Fibroblast of lung (primary cell): Measurements from ENCODE around the gene RNU5B-1.

Experiments used
- CTCF ChIP-seq, 2 donors: IDR thresholded peaks in 1 of 2; conservative IDR thresholded peaks in 1 of 2; 1 replicate in 1 of 2; 2 replicates in 1 of 2; pipeline ENCODE4 v1.5.1; 2011 to 2012; ENCODE audit warnings: low read length in 2 of 2, control low read depth in 1 of 2, inconsistent platforms in 1 of 2, low read depth in 1 of 2, mild to moderate bottlenecking in 1 of 2
- EZH2 ChIP-seq: IDR thresholded peaks from 2 replicates; pipeline ENCODE4 v1.5.1; 2012; ENCODE audit warnings: low read length, control low read depth, mild to moderate bottlenecking; ENCODE audit errors: missing control alignments

GRCh38 chr15:65275104-65275727 lies 29.3 kb upstream of the RNU5B-1 start:
- TF ChIP-seq CTCF (conservative IDR thresholded peaks at IDR 0.05 in 1 of 2, IDR thresholded peaks at IDR 0.05 in 1 of 2; ENCODE audit: low read depth in 1 of 2, low read length in 2 of 2) = no peak
- no peak for TF ChIP-seq EZH2
